ENCODE results near the gene PACSIN2. TPM values are rescaled to one million over a fixed set of nuclear protein-coding genes. Genes with fewer than 3 reads are reported as not detected.

The PACSIN2 gene
- total RNA-seq, 1 donor from 2014 or later: 68.9 TPM

- DNase-seq: peak; percentile 95
Observed at GRCh38 chr22:42856865-42857704, 157.9 kb downstream of the PACSIN2 start, which contains the start of gene ARFGAP3. Gene ARFGAP3 (minus strand): TSS chr22:42857273. CDS start chr22:42857182, 91 bp downstream.

GRCh38 chr22:42856179-42856864, 158.6 kb downstream of the PACSIN2 start:
- DNase-seq: peak; percentile 53

- DNase-seq: no peak
Observed at GRCh38 chr22:42855721-42856120, 159.2 kb downstream of the PACSIN2 start.

- no peak for DNase-seq
Observed at GRCh38 chr22:42855211-42855610, 159.7 kb downstream of the PACSIN2 start.

GRCh38 chr22:42848941-42849550, 165.9 kb downstream of the PACSIN2 start:
- no peak for DNase-seq

- DNase-seq: no peak
Observed at GRCh38 chr22:42847110-42847509, 167.8 kb downstream of the PACSIN2 start.

GRCh38 chr22:42844756-42845155, 170.2 kb downstream of the PACSIN2 start:
- peak; percentile 34 for DNase-seq

GRCh38 chr22:42842658-42843370, 172.1 kb downstream of the PACSIN2 start:
- no peak for DNase-seq

GRCh38 chr22:42841444-42841843, 173.5 kb downstream of the PACSIN2 start:
- no peak for DNase-seq

GRCh38 chr22:42837556-42837955, 177.4 kb downstream of the PACSIN2 start:
- DNase-seq: no peak

GRCh38 chr22:42836026-42836425, 178.9 kb downstream of the PACSIN2 start:
- no peak for DNase-seq

- no peak for DNase-seq
Observed at GRCh38 chr22:42834177-42834949, 180.6 kb downstream of the PACSIN2 start.

GRCh38 chr22:42833104-42833503, 181.8 kb downstream of the PACSIN2 start:
- DNase-seq: no peak

GRCh38 chr22:42831712-42832111, 183.2 kb downstream of the PACSIN2 start:
- no peak for DNase-seq

GRCh38 chr22:42830161-42830560, 184.8 kb downstream of the PACSIN2 start:
- DNase-seq: no peak

GRCh38 chr22:42829302-42829701, 185.6 kb downstream of the PACSIN2 start:
- DNase-seq: no peak

GRCh38 chr22:42825796-42826195, 189.2 kb downstream of the PACSIN2 start:
- DNase-seq: no peak

GRCh38 chr22:42821386-42821785, 193.6 kb downstream of the PACSIN2 start:
- DNase-seq: no peak

- peak; percentile 55 for DNase-seq
Observed at GRCh38 chr22:42820045-42820763, 194.7 kb downstream of the PACSIN2 start.

Measured in dermis blood vessel endothelial cell (primary cell).